Pancreas (tissue), 10 donors: ENCODE results near the gene FAH. TPM values are rescaled to one million over a fixed set of nuclear protein-coding genes. Genes with fewer than 3 reads are reported as not detected.

Source experiments
- ATAC-seq, 4 donors: fragments of 200-7000 bp; cut with Tn5 transposase; one replicate each; pipeline versions ENCODE4 v1.8.0 to v1.9.1; 2020; ENCODE audit warnings: mild to moderate bottlenecking in 4 of 4, moderate library complexity in 4 of 4
- DNase-seq, 6 donors: peaks; one replicate each; pipeline ENCODE4 v3.0.0-alpha.2; 2020
- FAIRE-seq: peaks from 2 replicates; lab custom pipeline; 2012; peaks lifted over from hg19 to GRCh38; lab: Jason Lieb, UNC
- H3K27ac ChIP-seq, 4 donors: fragments of 200-600 bp; sonication (generic); 1 replicate in 3 of 4; 2 replicates in 1 of 4; pipeline versions ENCODE4 v1.5.0 to v1.8.0; 2020
- H3K27me3 ChIP-seq, 4 donors: fragments of 200-600 bp; one replicate each; pipeline ENCODE4 v1.8.0; 2021
- H3K36me3 ChIP-seq, 3 donors: fragments of 200-600 bp; sonication (generic) in 1 of 3; one replicate each; pipeline versions ENCODE4 v1.5.0 to v1.8.0; 2020 to 2021
- H3K4me1 ChIP-seq, 3 donors: fragments of 200-600 bp; one replicate each; pipeline ENCODE4 v1.8.0; 2021
- H3K4me3 ChIP-seq, 4 donors: fragments of 200-600 bp; sonication (generic) in 2 of 4; one replicate each; pipeline versions ENCODE4 v1.5.0 to v1.8.0; 2020 to 2021
- H3K9me3 ChIP-seq, 4 donors: fragments of 200-600 bp; one replicate each; pipeline ENCODE4 v1.8.0; 2021
- CTCF ChIP-seq, 4 donors: fragments of 200-600 bp; sonication (generic) in 3 of 4; IDR thresholded peaks; one replicate each; pipeline versions ENCODE4 v1.5.0 to v1.8.0; 2021; ENCODE audit warnings: antibody characterized with exemption in 4 of 4
- WGBS, 2 donors: extraction: QIAGEN DNeasy Blood & Tissue Kit; methylation state at CpG; one replicate each; pipeline ENCODE4 v1.1.7; 2013; 5-methylcytosine and 5-hydroxymethylcytosine counted together
- intact Hi-C, 3 donors: fragments of 100-400 bp; cut with DNase I; formaldehyde crosslinking; loops; one replicate each; pipeline versions ENCODE4 v1.11.1 to v1.14.2; 2022
- polyA plus RNA-seq, 2 donors: library from polyadenylated mRNA; stranded (reverse); fragments of 200-250 nt; gene quantifications; one replicate each; pipeline ENCODE4 v1.2.3, GENCODE V29; 2013
- total RNA-seq, 6 donors: library from RNA; stranded (reverse); fragmentation: NEBNext Ultra II Directional in 4 of 6; extraction: Animal tissue kit (Norgen Biotek cat#: 25700) in 4 of 6; gene quantifications; one replicate each; pipeline versions ENCODE4 v1.2.1 to v1.2.4, GENCODE V29; 2021 to 2023
- donor health status: healthy with polysubstance abuse.
- donor health status: DM: no; HTN: no; CAD: no; lungs with moderate emphysema.
- donor health status: DM: no; HTN: no; CAD: no.
- donor health status: control.
- donor health status: control.
- donor health status: Bipolar disorder and iron deficiency.
- donor health status: DM: yes; HTN: yes; CAD: no.
- donor health status: DM: no; HTN: no; CAD: no.
- donor health status: DM: no; HTN: no; CAD: no.
- donor health status: DM: yes; HTN: yes; CAD: no.

The FAH gene
- total and polyA plus RNA-seq, 8 donors = 5.0 to 22.9 (median 11.7) TPM

- 93 to 96% methylated on average over 7 of the region's 7 CpGs for WGBS, 2 donors
- H3K4me1 ChIP-seq = no peaks in the 10 kb centered on the region
- no peak overlapping the region for H3K27ac ChIP-seq
- DNase-seq (no peak), ATAC-seq (no peak), FAIRE-seq (no peak)
- H3K9me3 ChIP-seq = no peaks in the 10 kb centered on the region
- H3K4me3 ChIP-seq = no peak overlapping the region
- intact Hi-C loops = no loop called here
- no peak for TF ChIP-seq CTCF (IDR thresholded peaks at IDR 0.05)
- H3K36me3 ChIP-seq = peaks cover 0 to 10% (median 8%) of the 10 kb centered on the region in 3 donors
- no peaks in the 10 kb centered on the region for H3K27me3 ChIP-seq
Observed at GRCh38 chr15:80186066-80186465, 33.3 kb downstream of the FAH start.

DNA sequence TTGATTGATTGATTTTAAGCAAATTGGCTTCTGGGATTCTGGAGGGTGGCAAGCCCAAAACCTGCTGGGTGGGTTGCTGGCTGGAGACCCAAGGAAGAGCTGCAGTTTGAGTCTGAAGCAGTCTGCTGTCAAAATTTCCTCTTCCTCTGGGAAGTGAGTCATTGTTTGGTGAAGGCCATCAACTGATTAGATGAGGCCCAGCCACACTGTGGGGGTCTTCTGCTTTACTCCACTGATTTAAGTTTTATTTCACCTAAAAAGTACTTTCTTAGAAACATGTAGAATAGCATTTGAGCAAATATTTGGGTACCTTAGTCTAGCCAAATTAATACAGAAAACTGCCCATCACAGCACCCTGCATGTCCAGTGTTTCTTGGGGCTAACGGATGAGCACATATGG lies 33.8 kb downstream of the FAH start:
- Histone ChIP-seq H3K4me3 (no peak overlapping the region), H3K27ac (no peak overlapping the region), H3K4me1 (no peaks in the 10 kb centered on the region), H3K36me3 (peaks cover 0 to 10% (median 8%) of the 10 kb centered on the region in 3 donors), H3K27me3 (no peaks in the 10 kb centered on the region), H3K9me3 (no peaks in the 10 kb centered on the region)
- no peak for TF ChIP-seq CTCF (IDR thresholded peaks at IDR 0.05)
- ATAC-seq = no peak
- DNase-seq = no peak
- 93 to 100% methylated on average over 1 of the region's 1 CpG for WGBS, 2 donors
- FAIRE-seq = no peak
- intact Hi-C loops = no loop called here

DNA sequence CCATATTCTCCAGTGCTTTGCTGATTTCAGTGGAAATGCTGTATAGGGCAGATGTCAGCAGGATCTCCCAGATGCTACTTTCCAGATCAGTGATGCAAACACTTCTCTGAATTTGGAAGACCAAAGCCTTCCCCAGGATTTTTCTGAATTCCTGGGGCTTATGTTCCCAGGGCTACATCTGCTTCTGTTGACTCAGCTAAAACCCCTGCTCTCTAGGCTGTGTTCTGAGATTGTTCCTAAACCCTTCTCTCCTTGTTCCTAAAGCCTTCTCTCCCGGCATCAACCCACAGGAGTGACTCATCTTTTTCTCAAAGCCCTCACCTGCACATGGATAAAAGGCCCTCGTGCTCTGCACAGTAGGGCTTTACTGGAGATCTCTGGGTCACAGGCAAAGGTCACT lies 35.5 kb downstream of the FAH start:
- no peak overlapping the region for H3K27ac ChIP-seq
- no peaks in the 10 kb centered on the region for H3K27me3 ChIP-seq
- ATAC-seq (no peak), FAIRE-seq (no peak), DNase-seq (no peak)
- H3K4me1 ChIP-seq = no peaks in the 10 kb centered on the region
- WGBS, 2 donors = 72 to 75% methylated on average over 2 of the region's 2 CpGs
- H3K36me3 ChIP-seq = peaks cover 0 to 10% (median 5%) of the 10 kb centered on the region in 3 donors
- intact Hi-C loops = no loop called here
- H3K9me3 ChIP-seq = no peaks in the 10 kb centered on the region
- no peak for TF ChIP-seq CTCF (IDR thresholded peaks at IDR 0.05)
- H3K4me3 ChIP-seq = no peak overlapping the region

GRCh38 chr15:80191198-80191597 lies 38.4 kb downstream of the FAH start:
- no peak for DNase-seq
- no peak overlapping the region for H3K27ac ChIP-seq
- intact Hi-C loops = no loop called here
- TF ChIP-seq CTCF (IDR thresholded peaks at IDR 0.05) = no peak
- 92 to 95% methylated on average over 2 of the region's 2 CpGs for WGBS, 2 donors
- H3K27me3 ChIP-seq = no peaks in the 10 kb centered on the region
- ATAC-seq = no peak
- no peaks in the 10 kb centered on the region for H3K9me3 ChIP-seq
- no peaks in the 10 kb centered on the region for H3K4me1 ChIP-seq
- FAIRE-seq = no peak
- H3K4me3 ChIP-seq = no peak overlapping the region
- H3K36me3 ChIP-seq = peaks cover 0 to 7% (median 2%) of the 10 kb centered on the region in 3 donors

- TF ChIP-seq CTCF (IDR thresholded peaks at IDR 0.05) = no peak
- no peaks in the 10 kb centered on the region for H3K9me3 ChIP-seq
- FAIRE-seq (no peak), DNase-seq (no peak), ATAC-seq (no peak)
- WGBS, 2 donors = 87 to 90% methylated on average over 8 of the region's 8 CpGs
- no peaks in the 10 kb centered on the region for H3K36me3 ChIP-seq
- intact Hi-C loops = no loop called here
- H3K4me3 ChIP-seq = no peak overlapping the region
- H3K27me3 ChIP-seq = no peaks in the 10 kb centered on the region
- no peaks in the 10 kb centered on the region for H3K4me1 ChIP-seq
- no peak overlapping the region for H3K27ac ChIP-seq
Observed at GRCh38 chr15:80191897-80192595, 39.2 kb downstream of the FAH start.
